Suppressor macrophage treated with lipopolysaccharide for 1 hour (primary cell): ENCODE data around the gene MED19.
"Not testable (repeated sequence)": the region's sequence is repeated elsewhere in the genome, so short reads cannot be mapped to it uniquely, and the experiment has no call there.

Experiments
- DNase-seq, 3 donors: peaks; one replicate each; pipeline ENCODE4 v3.0.0-alpha.2; 2020 to 2022

Gene MED19, protein sequence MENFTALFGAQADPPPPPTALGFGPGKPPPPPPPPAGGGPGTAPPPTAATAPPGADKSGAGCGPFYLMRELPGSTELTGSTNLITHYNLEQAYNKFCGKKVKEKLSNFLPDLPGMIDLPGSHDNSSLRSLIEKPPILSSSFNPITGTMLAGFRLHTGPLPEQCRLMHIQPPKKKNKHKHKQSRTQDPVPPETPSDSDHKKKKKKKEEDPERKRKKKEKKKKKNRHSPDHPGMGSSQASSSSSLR

GRCh38 chr11:57711414-57712255, at the start of gene MED19:
Gene MED19, minus strand, starts transcription at chr11:57712215. Its CDS starts 36 bp downstream, at chr11:57712179.
- peak in 2 of 3 donors; percentile 62 for DNase-seq

DNA sequence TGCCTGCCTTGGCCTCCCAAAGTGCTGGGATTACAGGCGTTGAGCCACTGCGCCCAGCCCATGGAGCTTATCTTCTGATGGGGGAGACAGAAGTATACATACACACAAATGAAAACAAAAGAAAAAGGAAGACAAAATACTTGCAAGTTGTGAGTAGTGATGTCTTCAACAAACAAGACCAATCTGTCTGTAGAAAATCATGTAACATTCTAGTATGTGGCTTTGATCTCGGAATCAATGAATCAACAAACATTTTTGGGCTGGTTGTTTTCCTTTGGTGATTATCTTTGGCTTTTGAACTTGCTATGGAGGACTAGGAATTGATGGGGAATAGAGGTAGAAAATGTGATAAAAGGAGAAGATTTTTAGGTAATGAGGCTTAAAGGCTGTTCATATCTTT, 46.2 kb upstream of the MED19 start:
- no peak for DNase-seq

DNA sequence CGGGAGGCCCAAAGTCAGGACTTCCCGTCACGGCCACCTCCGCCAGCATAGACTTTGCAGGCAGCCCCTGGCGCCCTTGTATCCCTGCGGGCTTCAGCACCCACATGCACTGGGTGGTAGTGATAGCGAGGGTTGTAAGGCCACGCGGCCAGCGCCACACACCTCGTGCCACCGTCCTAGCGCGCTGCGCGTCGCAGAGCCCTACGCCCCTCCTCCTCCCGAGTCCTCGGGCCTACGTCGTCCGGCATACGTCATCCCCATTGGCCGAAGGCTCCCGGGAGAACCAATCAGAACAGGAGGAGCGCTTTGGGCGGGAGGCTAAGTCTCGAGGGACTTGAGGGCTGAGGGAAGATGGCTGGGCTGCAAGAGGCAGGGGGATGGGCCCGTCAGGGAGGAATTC, 40.9 kb upstream of the MED19 start:
- no peak for DNase-seq

- peak; percentile 51 to 61 (median 54) for DNase-seq
Observed at GRCh38 chr11:57751676-57752253, 39.8 kb upstream of the MED19 start, which contains the start of gene BTBD18. Gene BTBD18, minus strand, starts transcription at chr11:57751819. Its CDS starts 631 bp downstream, at chr11:57751188.

- no peak for DNase-seq
Observed at GRCh38 chr11:57751176-57751575, 39.2 kb upstream of the MED19 start.

DNA sequence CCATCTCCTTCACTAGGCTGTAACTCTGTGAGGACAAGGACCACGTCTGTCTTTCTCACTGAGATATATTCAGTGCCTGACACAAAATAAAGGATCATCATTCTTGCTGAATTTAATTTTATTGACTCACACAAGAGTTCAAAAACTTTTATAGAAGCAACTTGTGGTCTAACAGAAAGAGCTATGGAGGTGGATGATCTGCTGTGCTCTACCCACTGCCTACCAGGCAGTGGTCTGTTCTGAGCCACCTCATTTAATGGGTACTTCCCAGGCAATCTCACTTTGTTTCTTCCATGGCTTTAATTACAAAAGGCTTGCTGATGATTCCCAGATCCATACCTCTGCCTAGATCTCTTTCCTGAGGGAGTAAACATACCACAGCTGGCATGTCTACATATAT, 34.9 kb upstream of the MED19 start:
- no peak for DNase-seq

DNA sequence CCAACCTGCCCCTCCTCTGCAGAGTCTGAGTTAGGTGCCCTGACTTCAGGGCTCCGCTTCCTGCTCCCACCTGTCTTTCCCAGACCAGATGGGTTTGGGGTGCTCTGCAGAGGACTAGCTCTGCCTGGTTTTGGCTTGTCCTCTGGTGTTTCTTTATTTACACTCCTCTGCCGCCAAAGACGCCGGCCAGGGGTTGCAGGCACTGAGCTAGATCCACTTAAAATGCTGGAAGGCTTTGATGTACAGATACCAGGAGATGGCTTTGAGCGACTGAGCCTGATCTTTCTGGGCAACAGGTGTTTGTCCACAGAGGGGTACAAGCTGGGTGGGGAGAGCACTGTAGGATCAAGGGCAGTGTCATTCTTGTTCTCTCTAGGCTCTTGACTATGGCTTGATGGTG, 33.2 kb upstream of the MED19 start:
- DNase-seq, result no peak

DNA sequence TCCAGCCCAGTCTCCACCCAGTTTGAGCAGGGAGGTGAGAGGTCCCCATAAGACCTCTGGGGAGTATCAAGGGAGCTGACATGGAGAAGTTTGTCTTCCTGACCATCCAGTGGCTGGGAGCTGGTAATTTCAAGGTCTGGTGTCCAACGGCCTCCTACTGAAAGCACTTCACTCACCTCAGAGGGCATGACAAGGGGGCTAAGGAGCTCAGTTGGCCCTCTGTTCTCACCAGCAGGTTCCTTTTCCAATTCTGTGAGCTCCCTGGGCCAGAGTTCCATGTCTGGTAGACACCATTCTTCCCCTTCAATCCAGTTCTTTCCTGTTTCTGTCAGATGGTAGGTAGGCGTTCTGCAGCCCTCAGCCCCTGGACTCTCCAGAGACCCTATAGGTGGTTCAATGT, 32.3 kb upstream of the MED19 start:
- DNase-seq, result no peak

DNA sequence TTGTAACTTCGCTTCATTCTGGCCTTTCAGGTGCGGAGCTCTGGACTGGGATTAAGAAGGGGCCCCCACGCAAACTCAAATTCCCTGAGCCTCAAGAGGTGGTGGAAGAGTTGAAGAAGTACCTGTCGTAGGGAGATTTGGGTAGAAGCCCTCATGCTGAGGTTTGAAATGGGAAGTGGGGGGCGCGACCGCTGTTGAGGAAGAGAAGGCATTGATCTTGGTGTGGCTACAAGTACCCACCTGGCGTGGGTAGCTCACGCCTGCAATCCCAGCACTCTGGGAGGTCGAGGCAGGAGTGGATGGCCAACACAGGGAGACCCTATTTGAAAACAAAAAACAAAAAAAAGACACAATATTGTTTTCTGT, 30.1 kb upstream of the MED19 start:
- DNase-seq, result peak in 1 of 3 donors; percentile 24

GRCh38 chr11:57741132-57742086, 29.4 kb upstream of the MED19 start, which contains the start of gene SELENOH:
Gene SELENOH, plus strand, starts transcription at chr11:57741491. Its CDS starts 105 bp downstream, at chr11:57741596.
- DNase-seq, result peak; percentile 95 to 96 (median 96)

- no peak for DNase-seq
Observed at GRCh38 chr11:57735619-57736298, 23.7 kb upstream of the MED19 start.

DNA sequence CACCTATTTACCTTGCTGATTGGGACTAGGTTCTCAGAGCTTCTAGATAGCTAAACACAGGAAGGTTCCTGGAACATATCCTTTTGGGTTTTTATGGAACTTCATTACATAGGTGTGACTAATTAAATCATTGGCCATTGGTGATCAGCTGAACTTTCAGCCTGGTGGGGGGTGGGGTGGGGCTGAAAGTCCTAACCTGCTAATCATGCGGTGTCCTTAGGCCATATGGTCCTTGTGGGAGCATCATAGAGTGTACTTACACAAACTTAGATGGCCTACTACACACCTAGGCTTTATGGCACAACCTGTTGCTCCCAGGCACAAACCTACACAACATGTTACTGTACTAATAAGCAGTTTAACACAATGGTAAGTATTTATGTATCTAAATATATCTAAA, 20.6 kb upstream of the MED19 start:
- no peak for DNase-seq

DNA sequence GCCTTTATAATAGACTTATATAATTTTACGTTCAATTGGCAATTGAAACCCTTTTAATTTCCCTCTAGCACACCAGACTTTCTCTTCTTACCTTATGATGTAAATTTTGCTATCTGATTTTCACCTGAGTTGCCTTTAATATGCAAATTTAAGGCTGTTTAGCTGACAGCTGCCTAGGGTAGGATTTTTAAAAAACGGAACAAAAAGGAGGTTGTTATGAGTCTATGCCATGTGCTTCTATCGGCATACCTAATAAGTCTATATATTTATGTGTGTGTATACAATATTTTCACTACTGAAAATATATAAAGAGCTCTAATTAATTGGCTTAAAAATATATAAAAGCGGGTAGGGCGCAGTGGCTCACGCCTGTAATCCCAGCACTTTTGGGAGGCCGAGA, 17.5 kb upstream of the MED19 start:
- no peak for DNase-seq

DNA sequence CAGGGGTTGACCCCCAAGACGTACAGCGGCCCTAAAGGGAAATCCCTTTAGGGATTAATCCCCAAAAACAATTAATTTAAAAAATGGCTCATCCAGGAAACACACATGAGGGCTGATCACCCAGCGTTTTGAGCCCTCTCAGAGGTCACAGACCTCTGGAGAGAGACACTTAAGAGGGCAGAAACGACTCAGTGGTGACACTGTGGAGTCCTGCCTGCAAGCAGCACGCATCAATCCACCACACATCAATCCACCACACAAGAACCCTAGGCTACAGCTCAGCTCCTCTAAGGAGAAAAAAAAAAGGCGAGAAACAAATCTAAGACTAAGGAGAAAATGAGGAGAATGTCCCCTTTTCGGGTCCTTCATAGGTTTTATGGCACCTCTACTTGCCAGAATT, 16.8 kb upstream of the MED19 start:
- no peak for DNase-seq

- DNase-seq, result no peak
Observed at GRCh38 chr11:57727185-57727584, 15.2 kb upstream of the MED19 start.

DNA sequence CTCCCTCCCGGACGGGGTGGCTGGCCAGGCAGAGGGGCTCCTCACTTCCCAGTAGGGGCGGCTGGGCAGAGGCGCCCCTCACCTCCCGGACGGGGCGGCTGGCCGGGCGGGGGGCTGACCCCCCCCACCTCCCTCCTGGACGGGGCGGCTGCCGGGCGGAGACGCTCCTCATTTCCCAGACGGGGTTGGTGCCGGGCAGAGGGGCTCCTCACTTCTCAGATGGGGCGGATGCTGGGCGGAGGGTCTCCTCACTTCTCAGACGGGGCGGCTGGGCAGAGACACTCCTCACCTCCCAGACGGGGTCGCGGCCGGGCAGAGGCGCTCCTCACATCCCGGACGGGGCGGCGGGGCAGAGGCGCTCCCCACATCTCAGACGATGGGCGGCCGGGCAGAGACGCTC, 4.7 kb upstream of the MED19 start:
- not testable (repeated sequence) for DNase-seq

DNA sequence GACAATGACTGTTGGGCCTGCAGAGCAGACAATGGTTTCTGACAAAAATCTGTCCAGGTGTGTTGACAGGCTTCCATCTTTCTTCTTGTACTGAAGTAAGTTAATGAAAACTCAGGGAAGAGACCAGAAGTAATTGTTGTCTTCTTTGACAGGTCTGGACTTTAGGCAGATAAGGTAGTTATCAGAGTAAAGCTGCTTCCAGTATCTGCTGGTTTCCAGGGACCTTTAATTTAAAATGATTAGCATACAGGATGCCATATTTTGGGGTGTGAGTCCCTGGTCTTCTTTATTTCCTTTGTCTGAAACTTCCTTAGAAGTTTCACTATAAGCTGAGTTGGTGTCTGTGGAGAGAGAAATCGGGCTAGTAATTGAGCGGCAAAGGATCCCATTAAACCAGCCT, 1.8 kb upstream of the MED19 start:
- no peak for DNase-seq

GRCh38 chr11:57712256-57713150, 488 bp upstream of the MED19 start, which contains the start of gene TMX2:
Gene TMX2, plus strand, starts transcription at chr11:57712593. Its CDS starts 26 bp downstream, at chr11:57712619.
- peak; percentile 95 to 99 (median 98) for DNase-seq

GRCh38 chr11:57709802-57710367, 2.1 kb downstream of the MED19 start:
- DNase-seq, result no peak

DNA sequence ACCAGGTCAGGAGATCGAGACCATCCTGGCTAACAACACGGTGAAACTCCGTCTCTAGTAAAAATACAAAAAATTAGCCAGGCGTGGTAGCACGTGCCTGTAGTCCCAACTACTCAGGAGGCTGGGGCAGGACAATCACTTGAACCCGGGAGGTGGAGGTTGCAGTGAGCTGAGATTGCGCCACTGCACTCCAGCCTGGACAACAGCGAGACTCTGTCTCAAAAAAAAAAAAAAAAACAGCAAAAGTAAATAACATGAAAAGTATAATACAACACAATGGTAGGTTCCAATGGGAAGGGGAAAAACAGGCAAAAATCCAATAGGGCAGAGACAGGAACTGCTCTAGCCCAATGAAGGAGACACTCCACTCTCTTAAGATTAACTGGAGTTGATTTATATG, 6.6 kb downstream of the MED19 start:
- not testable (repeated sequence) for DNase-seq
